ENCODE measurements around the gene NPHS1. TPM values are rescaled to one million over a fixed set of nuclear protein-coding genes. Genes with fewer than 3 reads are reported as not detected.

Gene NPHS1
- total and polyA plus RNA-seq, 12 donors = 0.31 TPM; not detected in 11

DNA sequence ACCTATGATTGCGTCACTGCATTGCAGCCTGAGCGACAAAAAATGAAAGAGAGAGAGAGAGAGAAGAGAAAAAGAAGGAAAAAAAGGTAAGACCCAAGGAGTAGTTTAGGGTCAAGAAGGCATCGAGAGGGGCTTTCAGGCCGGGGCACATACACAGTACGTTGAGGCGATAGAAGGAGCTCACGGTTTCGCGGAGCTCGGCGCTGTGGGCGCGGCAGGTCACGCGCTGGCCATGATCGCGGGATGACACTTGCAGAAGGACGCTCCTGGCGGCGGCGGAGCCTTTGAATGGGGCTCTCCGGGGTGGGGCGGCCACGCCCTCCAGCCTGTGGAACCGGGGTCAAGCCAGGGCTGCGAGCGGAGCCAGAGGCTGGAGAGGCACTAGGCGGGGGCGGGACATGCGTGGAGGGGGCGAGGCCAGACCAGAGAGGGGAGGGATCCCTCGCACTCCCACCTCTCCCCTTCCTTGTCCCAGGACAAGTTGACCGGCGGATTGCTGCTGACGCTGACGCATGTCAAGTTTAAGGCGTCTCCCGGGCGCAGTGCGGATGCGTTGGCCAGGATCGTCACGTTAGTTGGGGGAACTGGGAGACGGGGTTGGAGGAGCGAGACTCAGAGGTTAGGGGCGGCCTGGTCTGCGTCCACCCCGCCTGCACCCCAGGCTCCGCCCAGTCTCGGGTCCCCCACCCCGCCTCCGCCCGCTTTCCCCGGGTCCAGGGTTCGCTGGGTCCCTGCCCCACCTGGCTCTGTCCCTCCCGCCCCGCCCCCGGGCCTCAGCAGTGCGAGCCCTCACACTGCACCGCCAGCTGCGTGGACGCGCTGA is 6.9 kb downstream of the NPHS1 start:
- Histone ChIP-seq H3K4me1 (replicated peaks in 1 of 2) (peaks cover 0 to 7% of the 10 kb centered on the region in 2 donors), H3K9me3 (replicated peaks in 1 of 3) (no peaks in the 10 kb centered on the region), H3K36me3 (replicated peaks in 1 of 2) (no peaks in the 10 kb centered on the region), H3K27ac (no peak overlapping the region), H3K4me3 (peak overlapping the region in 1 of 4 donors; percentile 41), H3K27me3 (peaks cover 61% of the 10 kb centered on the region)
- TF ChIP-seq CTCF (IDR thresholded peaks at IDR 0.05) = no peak
- no peak for TF ChIP-seq POLR2A (IDR thresholded peaks at IDR 0.05)
- intact Hi-C loops (cut with DNase I) = loop anchor here in 1 of 2 donors (5.0 kb wide), 1 partner anchor 48 kb away; no protein-coding TSS in a partner anchor
- DNase-seq = no peak
- 4 to 9% (median 5%) methylated on average over 28 to 62 of the region's 63 CpGs for WGBS, 4 donors

- WGBS, 4 donors = 56 to 61% (median 58%) methylated on average over 16 of the region's 16 CpGs
- Histone ChIP-seq H3K27me3 (peaks cover 57% of the 10 kb centered on the region), H3K36me3 (replicated peaks in 1 of 2) (no peaks in the 10 kb centered on the region), H3K27ac (no peak overlapping the region), H3K4me3 (peak overlapping the region in 1 of 4 donors; percentile 41), H3K9me3 (replicated peaks in 1 of 3) (no peaks in the 10 kb centered on the region), H3K4me1 (replicated peaks in 1 of 2) (peaks cover 0 to 7% of the 10 kb centered on the region in 2 donors)
- intact Hi-C loops (cut with DNase I) = loop anchor here in 1 of 2 donors (5.0 kb wide), 1 partner anchor 47 kb away; no protein-coding TSS in a partner anchor
- no peak for TF ChIP-seq POLR2A (IDR thresholded peaks at IDR 0.05)
- no peak for TF ChIP-seq CTCF (IDR thresholded peaks at IDR 0.05)
- no peak for DNase-seq
Measured at GRCh38 chr19:35844482-35845214, 7.7 kb downstream of the NPHS1 start.

GRCh38 chr19:35843676-35844481 is 8.4 kb downstream of the NPHS1 start:
- H3K4me1 ChIP-seq (replicated peaks in 1 of 2) = peaks cover 0 to 7% of the 10 kb centered on the region in 2 donors
- no peaks in the 10 kb centered on the region for H3K36me3 ChIP-seq (replicated peaks in 1 of 2)
- TF ChIP-seq POLR2A (IDR thresholded peaks at IDR 0.05) = no peak
- no peak for TF ChIP-seq CTCF (IDR thresholded peaks at IDR 0.05)
- no peak overlapping the region for H3K27ac ChIP-seq
- peaks cover 51% of the 10 kb centered on the region for H3K27me3 ChIP-seq
- intact Hi-C loops (cut with DNase I) = no loop called here
- H3K4me3 ChIP-seq = no peak overlapping the region
- no peaks in the 10 kb centered on the region for H3K9me3 ChIP-seq (replicated peaks in 1 of 3)
- WGBS, 4 donors = 6 to 30% (median 10%) methylated on average over 3 to 42 of the region's 42 CpGs
- DNase-seq = peak in 2 of 7 donors; percentile 22 to 32

All from adrenal gland (tissue), 12 donors.